ENCODE results near the gene HMCN2. TPM values are rescaled to one million over a fixed set of nuclear protein-coding genes. Genes with fewer than 3 reads are reported as not detected.

Gene HMCN2
- total RNA-seq, 1 experiment from 2014 or later = 8.6 TPM

DNA sequence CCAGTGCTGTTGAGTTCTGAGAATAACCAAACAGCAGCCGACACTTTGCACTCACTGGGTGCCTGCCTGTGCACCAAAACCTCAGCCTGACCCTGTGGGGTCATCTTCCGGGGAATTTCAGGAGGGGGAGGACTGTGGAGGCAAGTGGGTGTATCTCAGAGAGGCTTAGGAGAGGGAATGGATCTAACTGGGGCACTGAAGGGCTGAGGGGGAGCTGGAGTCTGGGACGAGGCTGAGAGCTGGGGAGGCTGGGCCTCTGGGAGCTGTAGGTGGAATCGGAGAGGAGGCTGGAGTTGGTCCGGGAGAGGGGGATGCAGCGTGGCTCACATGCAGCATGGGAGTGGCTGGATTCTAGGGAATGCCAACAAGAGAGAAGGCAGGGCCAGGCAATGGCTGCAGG, 164.3 kb downstream of the HMCN2 start:
- H4K91ac ChIP-seq (ENCODE audit: insufficient read length, low read depth, low read length) = no peak overlapping the region
- no peaks in the 10 kb centered on the region for H3K79me2 ChIP-seq (ENCODE audit: insufficient read depth, low read length)
- H3K9ac ChIP-seq (ENCODE audit: extremely low read depth, insufficient read length, low read length) = no peak overlapping the region
- Mint-ChIP-seq H3K27ac (peak overlapping the region in 1 of 3 experiments; percentile 44; a peak in 2 of 7 replicates), H3K4me3 (no peak overlapping the region), H3K9me3 (no peaks in the 10 kb centered on the region; a peak in 1 of 5 replicates), H3K27me3 (ENCODE audit: low read depth) (peaks cover 34% of the 10 kb centered on the region), H3K4me1 (peaks cover 14 to 18% of the 10 kb centered on the region in 2 experiments), H3K36me3 (ENCODE audit: insufficient read depth in 1 of 3, low read depth in 3 of 3) (peaks cover 0 to 5% (median 2%) of the 10 kb centered on the region in 3 experiments; a peak in 2 of 7 replicates)
- WGBS (ENCODE audit: extremely low coverage, insufficient read length, low lambda C conversion rate) = no CpG with 5 or more reads among the region's 6 CpGs
- no peak overlapping the region for H2BK15ac ChIP-seq (ENCODE audit: low read depth, low read length)
- no peak overlapping the region for H2AFZ ChIP-seq (ENCODE audit: low read length)
- H3K56ac ChIP-seq (ENCODE audit: insufficient read length, low read depth, low read length) = no peak overlapping the region
- H2BK120ac ChIP-seq (ENCODE audit: low read depth, low read length, poor library complexity, severe bottlenecking) = no peak overlapping the region
- H3T11ph ChIP-seq (ENCODE audit: low read length) = no peak overlapping the region
- H4K5ac ChIP-seq (ENCODE audit: insufficient read length, low read depth, low read length) = no peak overlapping the region
- no peaks in the 10 kb centered on the region for H4K20me1 ChIP-seq (ENCODE audit: control insufficient read depth, insufficient read depth, insufficient read length)
- H3K79me1 ChIP-seq (ENCODE audit: insufficient read depth, low read depth, low read length, poor library complexity, severe bottlenecking) = no peaks in the 10 kb centered on the region
- TF ChIP-seq, protein P1, sequence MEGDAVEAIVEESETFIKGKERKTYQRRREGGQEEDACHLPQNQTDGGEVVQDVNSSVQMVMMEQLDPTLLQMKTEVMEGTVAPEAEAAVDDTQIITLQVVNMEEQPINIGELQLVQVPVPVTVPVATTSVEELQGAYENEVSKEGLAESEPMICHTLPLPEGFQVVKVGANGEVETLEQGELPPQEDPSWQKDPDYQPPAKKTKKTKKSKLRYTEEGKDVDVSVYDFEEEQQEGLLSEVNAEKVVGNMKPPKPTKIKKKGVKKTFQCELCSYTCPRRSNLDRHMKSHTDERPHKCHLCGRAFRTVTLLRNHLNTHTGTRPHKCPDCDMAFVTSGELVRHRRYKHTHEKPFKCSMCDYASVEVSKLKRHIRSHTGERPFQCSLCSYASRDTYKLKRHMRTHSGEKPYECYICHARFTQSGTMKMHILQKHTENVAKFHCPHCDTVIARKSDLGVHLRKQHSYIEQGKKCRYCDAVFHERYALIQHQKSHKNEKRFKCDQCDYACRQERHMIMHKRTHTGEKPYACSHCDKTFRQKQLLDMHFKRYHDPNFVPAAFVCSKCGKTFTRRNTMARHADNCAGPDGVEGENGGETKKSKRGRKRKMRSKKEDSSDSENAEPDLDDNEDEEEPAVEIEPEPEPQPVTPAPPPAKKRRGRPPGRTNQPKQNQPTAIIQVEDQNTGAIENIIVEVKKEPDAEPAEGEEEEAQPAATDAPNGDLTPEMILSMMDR (conservative IDR thresholded peaks at IDR 0.05) = no peak
- H3K4me1 ChIP-seq (ENCODE audit: insufficient read depth, low read length) = no peaks in the 10 kb centered on the region
- no peak overlapping the region for H4K8ac ChIP-seq (replicated peaks; ENCODE audit: insufficient read length, low read depth, low read length)
- H3K4ac ChIP-seq (ENCODE audit: low read depth, low read length) = no peak overlapping the region
- H3K14ac ChIP-seq (ENCODE audit: insufficient read depth, low read length) = no peak overlapping the region
- H3K23ac ChIP-seq (ENCODE audit: insufficient read length, low read depth, low read length) = no peak overlapping the region
- no peak overlapping the region for H3K27ac ChIP-seq (ENCODE audit: insufficient read length, low read depth, low read length)
- no peaks in the 10 kb centered on the region for H3K9me3 ChIP-seq (ENCODE audit: control insufficient read depth, low read depth, low read length)
- DNase-seq = no peak
- H3K23me2 ChIP-seq (ENCODE audit: insufficient read length, low read depth, low read length, poor library complexity, severe bottlenecking) = peaks cover 4% of the 10 kb centered on the region
- no peak overlapping the region for H3K18ac ChIP-seq (ENCODE audit: insufficient read length, low read depth, low read length)
- no peak overlapping the region for H3K4me2 ChIP-seq (ENCODE audit: insufficient read depth, insufficient read length, low read length)
- H2BK12ac ChIP-seq (ENCODE audit: insufficient read length, low read depth, low read length) = no peak overlapping the region
- H2BK20ac ChIP-seq (ENCODE audit: low read depth, low read length, poor library complexity, severe bottlenecking) = no peak overlapping the region
- H2AK5ac ChIP-seq (ENCODE audit: insufficient read length, low read length) = no peak overlapping the region
- H2BK5ac ChIP-seq (ENCODE audit: insufficient read length, low read length) = no peak overlapping the region
- H3K27me3 ChIP-seq (ENCODE audit: insufficient read depth, low read length) = no peaks in the 10 kb centered on the region; the same call in 1 of the 2 replicates

Measured in H9 (cell line).